Fibroblast of lung (primary cell): ENCODE measurements around the gene LBR. TPM values are rescaled to one million over a fixed set of nuclear protein-coding genes. Genes with fewer than 3 reads are reported as not detected.
A peak's percentile ranks its signal among the peaks of the same experiment; 100 is the strongest.

Experiments used
- DNase-seq, 2 donors: peaks; one replicate each; pipeline versions ENCODE4 v3.0.0 to v3.0.0-alpha.2; 2010; ENCODE audit warnings: low read depth in 2 of 2
- H2AFZ ChIP-seq: 2 replicates; pipeline ENCODE4 v1.5.1; 2012; ENCODE audit warnings: low read length, control low read depth, inconsistent platforms
- H3K27ac ChIP-seq: 2 replicates; pipeline ENCODE4 v1.5.1; 2011; ENCODE audit warnings: low read length, control low read depth; ENCODE audit not compliant: insufficient read depth
- H3K27me3 ChIP-seq: 2 replicates; pipeline ENCODE4 v1.5.1; 2011; ENCODE audit warnings: mild to moderate bottlenecking, low read length; ENCODE audit not compliant: control insufficient read depth, insufficient read depth
- H3K36me3 ChIP-seq: 2 replicates; pipeline ENCODE4 v1.5.1; 2011; ENCODE audit warnings: low read length; ENCODE audit not compliant: control insufficient read depth, insufficient read depth
- H3K4me1 ChIP-seq: 2 replicates; pipeline ENCODE4 v1.5.1; 2011; ENCODE audit warnings: low read length; ENCODE audit not compliant: control insufficient read depth, insufficient read depth; ENCODE audit errors: extremely low read depth
- H3K4me2 ChIP-seq: 2 replicates; pipeline ENCODE4 v1.5.1; 2011; ENCODE audit warnings: low read length, control low read depth; ENCODE audit not compliant: insufficient read depth; ENCODE audit errors: extremely low read depth
- H3K4me3 ChIP-seq, 4 experiments: fragments of 200-600 bp in 1 of 4; sonication (generic) in 1 of 4; replicated peaks in 1 of 4; 2 replicates each; pipeline ENCODE4 v1.5.1; 2011 to 2016; ENCODE audit warnings: low read length in 4 of 4, low read depth in 3 of 4, mild to moderate bottlenecking in 3 of 4, control low read depth in 2 of 4, inconsistent platforms in 1 of 4, mixed read lengths in 1 of 4; ENCODE audit not compliant: insufficient read depth in 1 of 4; ENCODE audit errors: control extremely low read depth in 1 of 4
- H3K79me2 ChIP-seq: 2 replicates; pipeline ENCODE4 v1.5.1; 2012; ENCODE audit warnings: mild to moderate bottlenecking, low read length, inconsistent platforms; ENCODE audit not compliant: control insufficient read depth, insufficient read depth
- H3K9ac ChIP-seq: 2 replicates; pipeline ENCODE4 v1.5.1; 2011; ENCODE audit warnings: mild to moderate bottlenecking, low read length, control low read depth; ENCODE audit not compliant: insufficient read depth
- H3K9me3 ChIP-seq: 2 replicates; pipeline ENCODE4 v1.5.1; 2012; ENCODE audit warnings: low read depth, low read length; ENCODE audit not compliant: control insufficient read depth, insufficient read depth
- H4K20me1 ChIP-seq: 2 replicates; pipeline ENCODE4 v1.5.1; 2011; ENCODE audit warnings: low read length; ENCODE audit not compliant: control insufficient read depth, insufficient read depth; ENCODE audit errors: extremely low read depth
- CTCF ChIP-seq, 2 donors: IDR thresholded peaks in 1 of 2; conservative IDR thresholded peaks in 1 of 2; 1 replicate in 1 of 2; 2 replicates in 1 of 2; pipeline ENCODE4 v1.5.1; 2011 to 2012; ENCODE audit warnings: low read length in 2 of 2, control low read depth in 1 of 2, inconsistent platforms in 1 of 2, low read depth in 1 of 2, mild to moderate bottlenecking in 1 of 2
- EZH2 ChIP-seq: IDR thresholded peaks from 2 replicates; pipeline ENCODE4 v1.5.1; 2012; ENCODE audit warnings: low read length, control low read depth, mild to moderate bottlenecking; ENCODE audit errors: missing control alignments
- polyA plus RNA-seq, 2 donors: library from polyadenylated mRNA; depleted of rRNA in 1 of 2; stranded (reverse) in 1 of 2; unstranded in 1 of 2; fragments of >200 nt; gene quantifications; 2 replicates each; pipeline ENCODE4 v1.2.1, GENCODE V29; 2011 to 2012; ENCODE audit warnings: missing spikeins in 1 of 2
- total RNA-seq: library from RNA; depleted of rRNA; stranded (reverse); fragments of >200 nt; gene quantifications from 2 replicates; pipeline ENCODE4 v1.2.1, GENCODE V29; 2014

The LBR gene
- total and polyA plus RNA-seq, 2 donors (not counting 1 experiment from before 2014, with no cell fraction given), result 33.9 to 34.1 TPM

DNA sequence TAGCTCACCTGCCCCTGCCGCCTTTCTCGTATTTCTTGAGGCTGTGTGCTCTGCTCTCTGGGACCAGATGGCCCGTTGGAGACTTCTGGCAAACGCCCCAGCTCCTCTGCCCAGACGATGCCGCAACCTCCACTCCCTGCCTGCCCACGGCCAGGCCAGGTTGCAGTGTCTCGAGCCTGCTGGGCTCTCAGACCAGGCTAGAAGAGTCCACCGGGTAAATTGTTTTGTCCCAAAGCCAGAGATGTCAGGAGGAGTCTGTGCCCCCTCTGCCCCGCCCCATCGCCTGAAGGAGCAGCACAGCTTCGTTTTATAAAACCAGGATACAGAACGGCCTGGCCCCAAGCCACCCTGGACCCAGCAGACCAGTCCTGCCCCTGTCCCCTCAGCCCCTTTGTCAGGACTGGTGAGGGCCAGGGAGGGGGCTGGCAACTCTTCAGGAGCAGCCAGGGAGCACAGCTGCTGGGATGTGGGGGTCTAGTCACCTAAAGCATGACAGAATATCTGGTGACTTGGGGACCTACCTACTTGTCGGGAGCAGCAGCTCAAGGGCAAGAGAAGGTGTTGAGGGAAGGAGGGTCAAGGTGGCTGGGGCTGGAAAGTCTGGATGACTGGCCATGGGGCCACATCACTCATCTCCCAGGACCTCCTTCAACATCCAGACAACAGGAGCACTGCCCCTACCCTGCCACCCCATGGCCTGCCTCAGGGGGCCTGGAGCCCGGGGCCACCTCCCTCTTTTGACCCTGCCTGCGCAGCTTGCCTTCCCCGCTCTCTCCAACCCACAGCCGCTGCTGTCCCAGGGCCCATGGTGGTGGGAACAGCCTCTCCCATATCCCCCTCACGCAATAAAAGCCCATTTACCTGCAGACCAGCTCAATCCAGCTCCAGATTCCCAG, 33.9 kb upstream of the LBR start:
- Histone ChIP-seq H3K9me3 (no peaks in the 10 kb centered on the region), H3K4me3 (no peak overlapping the region), H3K4me1 (peaks cover 12% of the 10 kb centered on the region), H3K79me2 (no peaks in the 10 kb centered on the region), H3K9ac (no peak overlapping the region), H2AFZ (no peak overlapping the region), H3K27me3 (no peaks in the 10 kb centered on the region), H3K36me3 (no peaks in the 10 kb centered on the region), H4K20me1 (no peaks in the 10 kb centered on the region), H3K4me2 (no peak overlapping the region), H3K27ac (no peak overlapping the region)
- DNase-seq, result no peak
- TF ChIP-seq CTCF (conservative IDR thresholded peaks at IDR 0.05 in 1 of 2, IDR thresholded peaks at IDR 0.05 in 1 of 2; ENCODE audit: low read depth in 1 of 2, low read length in 2 of 2) (no peak), EZH2 (no peak)

DNA sequence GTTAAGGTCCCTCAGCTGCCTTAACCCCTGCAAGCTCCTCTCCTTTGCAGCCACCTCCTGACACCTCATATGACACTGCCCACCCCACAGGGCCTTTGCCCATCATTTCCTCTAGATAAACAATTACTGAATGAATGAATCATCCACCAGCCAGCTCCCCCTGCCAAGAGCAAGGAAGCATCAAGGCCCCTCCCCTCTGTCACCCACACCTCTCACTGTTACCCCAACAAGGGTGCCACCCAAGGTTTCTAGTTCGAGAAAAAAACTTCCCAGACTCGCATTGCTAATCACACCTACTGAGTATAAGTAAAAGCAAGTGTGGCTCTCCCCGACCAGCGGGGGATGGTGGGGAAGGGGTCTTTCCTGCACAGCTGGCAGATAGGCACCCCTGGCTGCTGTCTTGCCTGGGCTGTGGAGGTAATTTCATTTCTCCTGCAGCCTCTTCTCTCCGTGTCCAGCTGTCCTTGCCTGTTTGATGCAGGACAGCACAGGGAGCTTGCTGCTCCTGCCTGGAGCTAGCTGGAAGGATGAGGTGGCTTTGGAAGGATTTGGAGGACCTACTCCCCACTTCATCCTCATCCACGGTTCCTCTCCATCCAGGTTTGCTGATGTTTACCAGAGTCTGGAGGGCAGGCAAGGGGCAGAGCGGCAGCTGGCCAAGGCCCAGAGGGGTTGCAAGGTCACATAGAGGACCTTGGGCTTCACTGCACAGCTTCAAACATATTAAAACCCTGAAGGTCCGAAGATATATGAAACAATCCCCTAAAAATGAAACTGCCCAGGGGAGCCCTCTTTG, 33.1 kb upstream of the LBR start:
- Histone ChIP-seq H2AFZ (no peak overlapping the region), H3K79me2 (no peaks in the 10 kb centered on the region), H3K27ac (no peak overlapping the region), H3K4me2 (no peak overlapping the region), H3K9me3 (no peaks in the 10 kb centered on the region), H3K27me3 (no peaks in the 10 kb centered on the region), H3K4me3 (no peak overlapping the region), H3K9ac (no peak overlapping the region), H3K4me1 (peaks cover 12% of the 10 kb centered on the region), H4K20me1 (no peaks in the 10 kb centered on the region), H3K36me3 (no peaks in the 10 kb centered on the region)
- DNase-seq, result peak in 1 of 2 donors; percentile 35
- no peak for TF ChIP-seq EZH2
- no peak for TF ChIP-seq CTCF (conservative IDR thresholded peaks at IDR 0.05 in 1 of 2, IDR thresholded peaks at IDR 0.05 in 1 of 2; ENCODE audit: low read depth in 1 of 2, low read length in 2 of 2)

GRCh38 chr1:225460021-225460736, 32.3 kb upstream of the LBR start:
- no peak for DNase-seq
- Histone ChIP-seq H3K79me2 (no peaks in the 10 kb centered on the region), H3K9me3 (no peaks in the 10 kb centered on the region), H3K36me3 (no peaks in the 10 kb centered on the region), H4K20me1 (no peaks in the 10 kb centered on the region), H3K27me3 (no peaks in the 10 kb centered on the region), H3K4me3 (no peak overlapping the region), H3K4me2 (no peak overlapping the region), H3K9ac (no peak overlapping the region), H3K27ac (no peak overlapping the region), H2AFZ (no peak overlapping the region), H3K4me1 (peaks cover 12% of the 10 kb centered on the region)
- no peak for TF ChIP-seq CTCF (conservative IDR thresholded peaks at IDR 0.05 in 1 of 2, IDR thresholded peaks at IDR 0.05 in 1 of 2; ENCODE audit: low read depth in 1 of 2, low read length in 2 of 2)
- no peak for TF ChIP-seq EZH2
